Left lung (tissue), 10 donors: ENCODE measurements around the gene RAB4B. TPM values are rescaled to one million over a fixed set of nuclear protein-coding genes. Genes with fewer than 3 reads are reported as not detected.
"Not testable (repeated sequence)": the region's sequence is repeated elsewhere in the genome, so short reads cannot be mapped to it uniquely, and the experiment has no call there.

Experiments
- ATAC-seq: fragments of 200-7000 bp; cut with Tn5 transposase; one replicate; pipeline ENCODE4 v1.9.1; 2020; ENCODE audit warnings: moderate library complexity
- DNase-seq, 4 donors: peaks; one replicate each; pipeline ENCODE4 v3.0.0-alpha.2; 2013 to 2020
- H3K27ac ChIP-seq, 2 donors: fragments of 200-600 bp; sonication (generic) in 1 of 2; one replicate each; pipeline versions ENCODE4 v1.5.0 to v1.8.0; 2020 to 2021
- H3K27me3 ChIP-seq, 2 donors: fragments of 200-600 bp; sonication (generic) in 1 of 2; one replicate each; pipeline versions ENCODE4 v1.5.0 to v1.8.0; 2020 to 2021
- H3K36me3 ChIP-seq, 2 donors: fragments of 200-600 bp; sonication (generic) in 1 of 2; one replicate each; pipeline versions ENCODE4 v1.5.0 to v1.8.0; 2020 to 2021
- H3K4me1 ChIP-seq, 2 donors: fragments of 200-600 bp; one replicate each; pipeline ENCODE4 v1.8.0; 2021
- H3K4me3 ChIP-seq, 2 donors: fragments of 200-600 bp; sonication (generic) in 1 of 2; one replicate each; pipeline versions ENCODE4 v1.5.0 to v1.8.0; 2020 to 2021; ENCODE audit warnings: mild to moderate bottlenecking in 1 of 2
- H3K9me3 ChIP-seq, 2 donors: fragments of 200-600 bp; sonication (generic) in 1 of 2; one replicate each; pipeline versions ENCODE4 v1.5.0 to v1.8.0; 2020 to 2021
- intact Hi-C, 2 donors: fragments of 100-400 bp; cut with DNase I; formaldehyde crosslinking; loops; one replicate each; pipeline versions ENCODE4 v1.11.2 to v1.14.2; 2022
- polyA plus RNA-seq, 6 donors: library from polyadenylated mRNA; unstranded; fragments of 120-200 nt; gene quantifications; one replicate each; pipeline ENCODE4 v1.2.1, GENCODE V29; 2013; ENCODE audit not compliant: insufficient read length in 6 of 6
- total RNA-seq, 2 donors: library from RNA; stranded (reverse); fragmentation: NEBNext Ultra II Directional; extraction: Animal tissue kit (Norgen Biotek cat#: 25700); gene quantifications; one replicate each; pipeline ENCODE4 v1.2.1, GENCODE V29; 2021
- TF ChIP-seq, protein P1 (sequence below), 2 donors: fragments of 200-600 bp; sonication (generic) in 1 of 2; IDR thresholded peaks; one replicate each; pipeline versions ENCODE4 v1.5.0 to v1.8.0; 2021; ENCODE audit warnings: antibody characterized with exemption in 2 of 2
- donor health status: DM: no; HTN: yes; CAD: no.
- donor health status: DM: no; HTN: no; CAD: no.

RAB4B gene
- total and polyA plus RNA-seq, 8 donors: 11.1 to 50.4 (median 13.3) TPM

DNA sequence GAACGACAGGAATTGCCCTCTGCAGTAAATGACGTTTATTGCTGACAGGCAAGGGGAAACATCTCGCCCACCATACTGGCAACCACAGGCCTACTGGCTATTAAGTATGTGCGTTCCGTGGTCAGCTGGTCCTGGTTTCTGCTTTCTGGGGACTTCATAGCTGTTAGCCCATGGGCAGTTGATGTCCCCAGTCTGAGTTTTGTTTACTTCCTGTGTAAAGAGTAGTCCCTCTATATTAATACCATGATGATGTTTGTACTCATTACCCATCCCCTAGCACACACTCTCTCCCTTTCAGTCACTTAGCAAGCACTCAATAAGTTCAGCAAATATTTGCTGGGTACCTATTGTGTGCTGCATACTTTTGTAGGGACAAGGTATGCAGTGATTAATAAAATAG is 9.2 kb upstream of the RAB4B start:
- intact Hi-C loops: no loop called here
- peaks cover 3 to 5% of the 10 kb centered on the region in 2 donors for H3K4me1 ChIP-seq
- no peak overlapping the region for H3K27ac ChIP-seq

GRCh38 chr19:40771101-40771862 is 6.8 kb upstream of the RAB4B start:
- H3K4me3 ChIP-seq, DNase-seq, H3K9me3 ChIP-seq, H3K4me1 ChIP-seq, H3K27me3 ChIP-seq, ATAC-seq, intact Hi-C loops, H3K27ac ChIP-seq: not testable (repeated sequence)
- H3K36me3 ChIP-seq: peaks cover 0 to 21% of the 10 kb centered on the region in 2 donors

More for the DNA sequence above, 9.2 kb upstream of the RAB4B start:
- ATAC-seq (peak; percentile 88), DNase-seq (no peak)
- Histone ChIP-seq H3K9me3 (no peaks in the 10 kb centered on the region), H3K4me3 (no peak overlapping the region), H3K36me3 (peaks cover 0 to 45% of the 10 kb centered on the region in 2 donors), H3K27me3 (no peaks in the 10 kb centered on the region)
- TF ChIP-seq, protein P1, sequence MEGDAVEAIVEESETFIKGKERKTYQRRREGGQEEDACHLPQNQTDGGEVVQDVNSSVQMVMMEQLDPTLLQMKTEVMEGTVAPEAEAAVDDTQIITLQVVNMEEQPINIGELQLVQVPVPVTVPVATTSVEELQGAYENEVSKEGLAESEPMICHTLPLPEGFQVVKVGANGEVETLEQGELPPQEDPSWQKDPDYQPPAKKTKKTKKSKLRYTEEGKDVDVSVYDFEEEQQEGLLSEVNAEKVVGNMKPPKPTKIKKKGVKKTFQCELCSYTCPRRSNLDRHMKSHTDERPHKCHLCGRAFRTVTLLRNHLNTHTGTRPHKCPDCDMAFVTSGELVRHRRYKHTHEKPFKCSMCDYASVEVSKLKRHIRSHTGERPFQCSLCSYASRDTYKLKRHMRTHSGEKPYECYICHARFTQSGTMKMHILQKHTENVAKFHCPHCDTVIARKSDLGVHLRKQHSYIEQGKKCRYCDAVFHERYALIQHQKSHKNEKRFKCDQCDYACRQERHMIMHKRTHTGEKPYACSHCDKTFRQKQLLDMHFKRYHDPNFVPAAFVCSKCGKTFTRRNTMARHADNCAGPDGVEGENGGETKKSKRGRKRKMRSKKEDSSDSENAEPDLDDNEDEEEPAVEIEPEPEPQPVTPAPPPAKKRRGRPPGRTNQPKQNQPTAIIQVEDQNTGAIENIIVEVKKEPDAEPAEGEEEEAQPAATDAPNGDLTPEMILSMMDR (IDR thresholded peaks at IDR 0.05): no peak

DNA sequence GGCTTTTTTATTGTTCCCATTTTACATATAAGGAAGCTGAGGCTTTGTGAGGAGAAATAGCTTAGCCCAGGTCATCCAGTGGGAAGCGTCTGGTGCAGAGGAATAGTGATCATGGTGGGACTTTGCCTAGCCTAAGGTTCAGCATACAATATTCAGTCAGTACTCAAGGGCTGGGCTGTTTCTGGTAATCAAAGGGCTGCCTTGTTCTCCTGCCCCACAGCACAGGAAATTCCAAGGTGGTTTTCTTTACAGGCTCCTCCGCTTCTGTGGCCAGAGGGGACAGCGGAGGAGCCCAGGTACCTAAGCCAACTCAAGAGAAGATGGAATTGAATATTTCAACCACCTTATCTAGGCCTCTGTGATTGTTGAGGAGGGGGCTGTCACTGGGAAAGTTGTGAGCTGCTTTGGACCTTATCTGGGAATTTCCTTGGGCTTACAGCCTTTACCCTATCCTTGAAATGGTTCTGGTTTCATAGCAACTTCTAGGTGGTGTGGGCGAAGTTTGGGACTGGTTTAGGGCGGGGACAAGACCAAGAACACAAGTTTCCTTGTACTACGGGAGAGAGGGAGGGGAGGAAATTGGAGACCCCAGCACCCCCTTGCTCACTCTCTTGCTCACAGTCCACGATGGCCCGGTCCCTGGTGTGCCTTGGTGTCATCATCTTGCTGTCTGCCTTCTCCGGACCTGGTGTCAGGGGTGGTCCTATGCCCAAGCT is 3.0 kb upstream of the RAB4B start, which contains the start of gene MIA:
MIA (plus strand) TSS at position 606 of the 716 bp plus-strand sequence; CDS start at position 628, 22 bp downstream.
- Histone ChIP-seq H3K36me3 (no peaks in the 10 kb centered on the region), H3K4me1 (peaks cover 7 to 22% of the 10 kb centered on the region in 2 donors), H3K27ac (no peak within 1 kb of the TSS), H3K27me3 (no peaks in the 10 kb centered on the region), H3K4me3 (no peak within 1 kb of the TSS), H3K9me3 (no peaks in the 10 kb centered on the region)
- TF ChIP-seq, protein P1 (IDR thresholded peaks at IDR 0.05): no peak
- ATAC-seq (no peak), DNase-seq (no peak)
- intact Hi-C loops: no loop called here

DNA sequence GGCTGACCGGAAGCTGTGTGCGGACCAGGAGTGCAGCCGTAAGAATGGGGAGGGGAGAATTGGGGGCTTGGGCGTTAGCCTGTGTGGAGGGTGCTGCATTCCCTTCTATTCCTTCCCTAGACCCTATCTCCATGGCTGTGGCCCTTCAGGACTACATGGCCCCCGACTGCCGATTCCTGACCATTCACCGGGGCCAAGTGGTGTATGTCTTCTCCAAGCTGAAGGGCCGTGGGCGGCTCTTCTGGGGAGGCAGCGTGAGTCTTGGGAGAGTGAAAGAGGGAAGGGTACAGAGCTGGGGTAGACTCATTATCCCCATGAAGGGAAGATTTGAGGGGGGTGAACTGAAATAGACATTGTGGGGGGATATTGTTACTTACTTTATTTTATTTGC is 2.4 kb upstream of the RAB4B start:
- intact Hi-C loops: no loop called here
- ATAC-seq (no peak), DNase-seq (no peak)
- no peaks in the 10 kb centered on the region for H3K36me3 ChIP-seq
- no peaks in the 10 kb centered on the region for H3K27me3 ChIP-seq
- H3K4me3 ChIP-seq: no peak overlapping the region
- peaks cover 7 to 22% of the 10 kb centered on the region in 2 donors for H3K4me1 ChIP-seq
- H3K9me3 ChIP-seq: no peaks in the 10 kb centered on the region
- TF ChIP-seq, protein P1 (IDR thresholded peaks at IDR 0.05): no peak
- H3K27ac ChIP-seq: no peak overlapping the region

GRCh38 chr19:40776364-40776763 is 1.7 kb upstream of the RAB4B start:
- Histone ChIP-seq H3K36me3 (no peaks in the 10 kb centered on the region), H3K27me3 (no peaks in the 10 kb centered on the region), H3K27ac (peak overlapping the region in 1 of 2 donors; percentile 98), H3K4me1 (peaks cover 7 to 22% of the 10 kb centered on the region in 2 donors), H3K9me3 (no peaks in the 10 kb centered on the region), H3K4me3 (no peak overlapping the region)
- intact Hi-C loops: no loop called here
- ATAC-seq (no peak), DNase-seq (no peak)
- TF ChIP-seq, protein P1 (IDR thresholded peaks at IDR 0.05): no peak
